ENCODE data around the gene VAV3.
A peak's percentile ranks its signal among the peaks of the same experiment; 100 is the strongest.

Gene VAV3

GRCh38 chr1:107889524-107889923 lies 75.5 kb downstream of the VAV3 start:
- H3K4me3 ChIP-seq (ENCODE audit: low read depth, low read length) = no peak overlapping the region
- DNase-seq (ENCODE audit: low read depth, low spot score) = no peak
- ChIA-PET POLR2A (no interaction called here), CTCF (no interaction called here)
- TF ChIP-seq, protein P1, sequence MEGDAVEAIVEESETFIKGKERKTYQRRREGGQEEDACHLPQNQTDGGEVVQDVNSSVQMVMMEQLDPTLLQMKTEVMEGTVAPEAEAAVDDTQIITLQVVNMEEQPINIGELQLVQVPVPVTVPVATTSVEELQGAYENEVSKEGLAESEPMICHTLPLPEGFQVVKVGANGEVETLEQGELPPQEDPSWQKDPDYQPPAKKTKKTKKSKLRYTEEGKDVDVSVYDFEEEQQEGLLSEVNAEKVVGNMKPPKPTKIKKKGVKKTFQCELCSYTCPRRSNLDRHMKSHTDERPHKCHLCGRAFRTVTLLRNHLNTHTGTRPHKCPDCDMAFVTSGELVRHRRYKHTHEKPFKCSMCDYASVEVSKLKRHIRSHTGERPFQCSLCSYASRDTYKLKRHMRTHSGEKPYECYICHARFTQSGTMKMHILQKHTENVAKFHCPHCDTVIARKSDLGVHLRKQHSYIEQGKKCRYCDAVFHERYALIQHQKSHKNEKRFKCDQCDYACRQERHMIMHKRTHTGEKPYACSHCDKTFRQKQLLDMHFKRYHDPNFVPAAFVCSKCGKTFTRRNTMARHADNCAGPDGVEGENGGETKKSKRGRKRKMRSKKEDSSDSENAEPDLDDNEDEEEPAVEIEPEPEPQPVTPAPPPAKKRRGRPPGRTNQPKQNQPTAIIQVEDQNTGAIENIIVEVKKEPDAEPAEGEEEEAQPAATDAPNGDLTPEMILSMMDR (IDR thresholded peaks at IDR 0.05; ENCODE audit: insufficient read depth, low read length, missing control alignments) = no peak

- CTCF ChIA-PET = no interaction called here
- POLR2A ChIA-PET = no interaction called here
- TF ChIP-seq, protein P1 (IDR thresholded peaks at IDR 0.05; ENCODE audit: insufficient read depth, low read length, missing control alignments) = no peak
Observed at GRCh38 chr1:107883562-107883961, 81.4 kb downstream of the VAV3 start.

DNA sequence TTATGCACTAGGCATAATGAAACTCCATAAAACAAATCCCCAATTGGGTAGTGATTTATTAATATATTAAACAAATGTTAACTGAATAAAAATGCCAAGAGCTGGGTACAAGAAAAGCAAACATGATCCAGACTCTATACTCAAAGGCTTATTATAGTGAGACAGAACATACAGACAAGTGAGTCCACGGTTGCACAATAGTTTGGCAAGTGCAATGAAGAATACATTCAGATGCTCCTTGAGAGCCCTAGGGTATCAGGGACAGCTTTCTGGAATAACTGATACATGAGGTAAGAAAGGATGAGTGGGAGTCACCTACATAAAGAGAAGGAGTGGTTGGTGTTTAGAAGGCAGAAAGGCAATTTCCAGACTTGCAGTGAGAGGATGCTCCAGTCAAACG lies 85.1 kb downstream of the VAV3 start:
- no peak overlapping the region for H3K4me3 ChIP-seq (ENCODE audit: low read depth, low read length)
- TF ChIP-seq, protein P1 (IDR thresholded peaks at IDR 0.05; ENCODE audit: insufficient read depth, low read length, missing control alignments) = no peak
- POLR2A ChIA-PET = no interaction called here
- CTCF ChIA-PET = no interaction called here
- DNase-seq (ENCODE audit: low read depth, low spot score) = no peak

More at GRCh38 chr1:107883562-107883961, 81.4 kb downstream of the VAV3 start:
- no peak overlapping the region for H3K4me3 ChIP-seq (ENCODE audit: low read depth, low read length)
- no peak for DNase-seq (ENCODE audit: low read depth, low spot score)

- DNase-seq (ENCODE audit: low read depth, low spot score) = no peak
- ChIA-PET POLR2A (no interaction called here), CTCF (no interaction called here)
- TF ChIP-seq, protein P1 (IDR thresholded peaks at IDR 0.05; ENCODE audit: insufficient read depth, low read length, missing control alignments) = no peak
- no peak overlapping the region for H3K4me3 ChIP-seq (ENCODE audit: low read depth, low read length)
Observed at GRCh38 chr1:107879346-107879745, 85.6 kb downstream of the VAV3 start.

DNA sequence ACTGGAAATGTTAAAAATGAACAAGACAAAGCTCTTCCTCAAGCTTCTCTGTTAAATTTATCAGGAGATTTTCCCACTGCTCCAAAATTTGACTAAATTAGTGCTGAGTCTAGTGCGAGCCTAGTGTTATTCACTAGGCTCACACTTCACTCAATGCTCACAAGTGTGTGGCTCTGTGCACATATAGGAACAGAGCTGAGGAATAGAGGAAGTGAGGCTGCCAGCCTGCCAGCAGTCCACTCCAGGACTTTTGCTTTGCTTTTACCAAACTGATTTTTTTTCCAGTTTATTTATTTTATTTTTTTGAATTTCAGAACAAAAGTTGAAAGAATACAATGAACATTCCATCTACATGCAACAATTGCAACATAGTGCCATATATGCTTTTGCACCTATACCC lies 87.2 kb downstream of the VAV3 start:
- POLR2A ChIA-PET = no interaction called here
- CTCF ChIA-PET = no interaction called here
- H3K4me3 ChIP-seq (ENCODE audit: low read depth, low read length) = no peak overlapping the region
- TF ChIP-seq, protein P1 (IDR thresholded peaks at IDR 0.05; ENCODE audit: insufficient read depth, low read length, missing control alignments) = no peak
- no peak for DNase-seq (ENCODE audit: low read depth, low spot score)

DNA sequence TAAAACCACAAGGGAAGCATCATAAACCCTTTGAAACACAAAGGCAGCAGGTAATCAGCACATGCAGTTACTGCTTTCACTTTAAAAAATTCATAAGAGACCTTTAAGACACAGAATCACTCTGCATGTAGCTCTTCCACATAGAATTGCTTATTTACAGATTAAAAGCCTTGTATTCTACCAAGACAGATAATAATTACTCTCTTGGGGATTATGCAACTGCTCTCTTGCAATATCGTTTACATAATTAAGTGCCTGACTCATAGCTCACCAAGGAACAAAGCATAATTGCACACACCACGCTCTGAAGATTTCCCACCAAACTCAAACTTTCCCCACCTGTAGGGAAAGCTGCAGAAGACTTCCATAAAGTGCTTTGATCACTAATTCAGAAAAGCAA lies 87.9 kb downstream of the VAV3 start:
- no peak overlapping the region for H3K4me3 ChIP-seq (ENCODE audit: low read depth, low read length)
- peak; percentile 9 for DNase-seq (ENCODE audit: low read depth, low spot score)
- ChIA-PET POLR2A (no interaction called here), CTCF (no interaction called here)
- TF ChIP-seq, protein P1 (IDR thresholded peaks at IDR 0.05; ENCODE audit: insufficient read depth, low read length, missing control alignments) = no peak

Measured in AG04449 (cell line).